Uterus (tissue), 2 donors: ENCODE results near the gene TGFA.

Source experiments
- CTCF ChIP-seq, 4 experiments: fragments of 200-600 bp in 2 of 4; fragments of 450-650 bp in 2 of 4; sonication (generic) in 2 of 4; IDR thresholded peaks; one replicate each; pipeline ENCODE4 v1.5.1; 2016 to 2019; ENCODE audit warnings: antibody characterized with exemption in 4 of 4, mild to moderate bottlenecking in 2 of 4, moderate library complexity in 1 of 4
- POLR2A ChIP-seq, 2 donors: fragments of 450-650 bp; IDR thresholded peaks; one replicate each; pipeline ENCODE4 v1.6.1; 2016; ENCODE audit warnings: antibody characterized with exemption in 2 of 2, mild to moderate bottlenecking in 1 of 2, moderate library complexity in 1 of 2

GRCh38 chr2:70461981-70462876 lies 91.4 kb downstream of the TGFA start:
- no peak for TF ChIP-seq CTCF (IDR thresholded peaks at IDR 0.05)
- TF ChIP-seq POLR2A (IDR thresholded peaks at IDR 0.05), result no peak
